RWPE2 (cell line): ENCODE measurements around the gene SLC33A1.
A peak's percentile ranks its signal among the peaks of the same experiment; 100 is the strongest.

Experiments
- ATAC-seq: fragments of 200-7000 bp; cut with Tn5 transposase; 3 replicates; pipeline ENCODE4 v1.9.1; 2021; ENCODE audit warnings: low read depth
- DNase-seq: peaks from one replicate; pipeline ENCODE4 v3.0.0-alpha.2; 2020; ENCODE audit warnings: low spot score
- H3K27ac ChIP-seq: fragments of 450-650 bp; 2 replicates; pipeline ENCODE4 v1.5.1; 2017; ENCODE audit warnings: mild to moderate bottlenecking; ENCODE audit not compliant: poor library complexity, severe bottlenecking
- H3K27me3 ChIP-seq: fragments of 250-450 bp; sonication (Bioruptor Pico); 2 replicates; pipeline ENCODE4 v1.5.1; 2021; ENCODE audit warnings: mild to moderate bottlenecking, moderate library complexity; ENCODE audit not compliant: insufficient read depth, poor library complexity, severe bottlenecking
- H3K36me3 ChIP-seq: fragments of 250-450 bp; sonication (Bioruptor Pico); 2 replicates; pipeline ENCODE4 v1.5.1; 2020; ENCODE audit warnings: low read depth, mild to moderate bottlenecking, moderate library complexity
- H3K4me1 ChIP-seq: fragments of 250-450 bp; sonication (Bioruptor Pico); 2 replicates; pipeline ENCODE4 v1.5.1; 2021; ENCODE audit warnings: mild to moderate bottlenecking, moderate library complexity; ENCODE audit not compliant: insufficient read depth, poor library complexity, severe bottlenecking
- H3K4me3 ChIP-seq: fragments of 250-450 bp; sonication (Bioruptor Pico); 2 replicates; pipeline ENCODE4 v1.5.1; 2021; ENCODE audit warnings: mild to moderate bottlenecking, moderate library complexity; ENCODE audit not compliant: severe bottlenecking
- H3K9me3 ChIP-seq: fragments of 250-450 bp; sonication (Bioruptor Pico); 2 replicates; pipeline ENCODE4 v1.5.1; 2021; ENCODE audit warnings: mild to moderate bottlenecking, moderate library complexity; ENCODE audit not compliant: severe bottlenecking
- TF ChIP-seq, protein P1 (sequence below): fragments of 450-650 bp; IDR thresholded peaks from one replicate; pipeline ENCODE4 v1.5.1; 2017; ENCODE audit warnings: mild to moderate bottlenecking, moderate library complexity; ENCODE audit not compliant: poor library complexity, severe bottlenecking

Gene SLC33A1

GRCh38 chr3:155804323-155804722 lies 49.9 kb downstream of the SLC33A1 start:
- Histone ChIP-seq H3K27ac (no peak overlapping the region), H3K36me3 (peaks cover 12% of the 10 kb centered on the region; the same call in 1 of the 2 replicates), H3K9me3 (no peaks in the 10 kb centered on the region), H3K4me1 (no peaks in the 10 kb centered on the region), H3K4me3 (no peak overlapping the region), H3K27me3 (no peaks in the 10 kb centered on the region)
- DNase-seq (no peak), ATAC-seq (no peak)
- TF ChIP-seq, protein P1, sequence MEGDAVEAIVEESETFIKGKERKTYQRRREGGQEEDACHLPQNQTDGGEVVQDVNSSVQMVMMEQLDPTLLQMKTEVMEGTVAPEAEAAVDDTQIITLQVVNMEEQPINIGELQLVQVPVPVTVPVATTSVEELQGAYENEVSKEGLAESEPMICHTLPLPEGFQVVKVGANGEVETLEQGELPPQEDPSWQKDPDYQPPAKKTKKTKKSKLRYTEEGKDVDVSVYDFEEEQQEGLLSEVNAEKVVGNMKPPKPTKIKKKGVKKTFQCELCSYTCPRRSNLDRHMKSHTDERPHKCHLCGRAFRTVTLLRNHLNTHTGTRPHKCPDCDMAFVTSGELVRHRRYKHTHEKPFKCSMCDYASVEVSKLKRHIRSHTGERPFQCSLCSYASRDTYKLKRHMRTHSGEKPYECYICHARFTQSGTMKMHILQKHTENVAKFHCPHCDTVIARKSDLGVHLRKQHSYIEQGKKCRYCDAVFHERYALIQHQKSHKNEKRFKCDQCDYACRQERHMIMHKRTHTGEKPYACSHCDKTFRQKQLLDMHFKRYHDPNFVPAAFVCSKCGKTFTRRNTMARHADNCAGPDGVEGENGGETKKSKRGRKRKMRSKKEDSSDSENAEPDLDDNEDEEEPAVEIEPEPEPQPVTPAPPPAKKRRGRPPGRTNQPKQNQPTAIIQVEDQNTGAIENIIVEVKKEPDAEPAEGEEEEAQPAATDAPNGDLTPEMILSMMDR, result no peak

DNA sequence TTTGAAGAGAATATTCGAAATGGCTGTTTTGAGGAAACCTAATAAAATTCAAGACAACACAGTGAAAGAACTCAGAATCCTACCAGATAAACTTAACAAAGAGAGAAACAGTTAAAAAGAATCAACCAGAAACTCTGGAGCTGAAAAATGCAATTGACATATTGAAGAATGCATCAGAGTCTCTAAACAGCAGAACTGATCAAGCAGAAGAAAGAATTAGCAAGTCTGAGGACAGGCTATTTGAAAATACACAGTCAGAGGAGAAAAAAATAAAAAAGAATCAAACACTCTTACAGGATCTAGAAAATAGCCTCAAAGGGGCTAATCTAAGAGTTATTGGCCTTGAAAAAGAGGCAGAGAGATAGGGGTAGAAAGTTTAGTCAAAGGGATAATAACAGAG lies 61.7 kb downstream of the SLC33A1 start:
- no peaks in the 10 kb centered on the region for H3K4me1 ChIP-seq
- H3K27ac ChIP-seq, result no peak overlapping the region
- no peak for DNase-seq
- no peak for ATAC-seq
- H3K36me3 ChIP-seq, result no peaks in the 10 kb centered on the region
- H3K4me3 ChIP-seq, result no peak overlapping the region
- no peaks in the 10 kb centered on the region for H3K27me3 ChIP-seq
- no peaks in the 10 kb centered on the region for H3K9me3 ChIP-seq
- TF ChIP-seq, protein P1, result no peak

- Histone ChIP-seq H3K27ac (no peak overlapping the region), H3K4me3 (no peak overlapping the region), H3K36me3 (no peaks in the 10 kb centered on the region), H3K4me1 (no peaks in the 10 kb centered on the region), H3K9me3 (no peaks in the 10 kb centered on the region), H3K27me3 (no peaks in the 10 kb centered on the region)
- ATAC-seq, result peak; percentile 45; the same call in 1 of the 3 replicates
- no peak for DNase-seq
- TF ChIP-seq, protein P1, result no peak
These were observed 63.0 kb downstream of the SLC33A1 start for GRCh38 chr3:155791190-155791589.

DNA sequence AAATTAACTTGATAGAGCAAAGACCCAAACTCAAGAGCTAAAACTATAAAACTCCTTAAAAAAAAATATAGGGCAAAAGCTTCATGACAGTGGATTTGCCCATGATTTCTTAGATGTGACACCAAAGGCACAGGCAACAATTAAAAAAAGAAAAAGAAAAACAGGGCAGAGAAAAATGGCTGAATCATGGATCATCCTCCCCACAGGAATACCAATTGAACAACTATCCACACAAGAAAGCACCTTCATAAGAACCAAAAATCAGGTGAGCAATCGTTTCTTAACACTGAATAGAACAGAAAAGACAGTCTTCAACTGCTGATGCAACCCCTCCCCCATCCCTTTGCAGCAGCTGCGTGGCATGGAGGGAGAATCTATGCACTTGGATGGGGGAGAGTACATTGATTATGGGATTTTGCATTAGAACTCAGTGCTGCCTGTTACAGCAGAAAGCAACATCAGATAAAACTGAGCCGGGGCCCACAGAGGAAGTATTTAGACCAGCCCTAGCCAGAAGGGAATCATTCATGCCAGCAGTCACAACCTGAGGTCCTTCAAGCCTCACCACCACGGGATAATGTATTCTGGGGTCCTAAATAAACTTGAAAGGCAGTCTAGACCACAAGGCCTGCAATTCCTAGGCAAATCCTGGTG lies 63.8 kb downstream of the SLC33A1 start:
- no peaks in the 10 kb centered on the region for H3K27me3 ChIP-seq
- TF ChIP-seq, protein P1, result no peak
- H3K27ac ChIP-seq, result no peak overlapping the region
- DNase-seq (no peak), ATAC-seq (no peak)
- no peaks in the 10 kb centered on the region for H3K36me3 ChIP-seq
- no peaks in the 10 kb centered on the region for H3K9me3 ChIP-seq
- H3K4me3 ChIP-seq, result no peak overlapping the region
- H3K4me1 ChIP-seq, result no peaks in the 10 kb centered on the region

DNA sequence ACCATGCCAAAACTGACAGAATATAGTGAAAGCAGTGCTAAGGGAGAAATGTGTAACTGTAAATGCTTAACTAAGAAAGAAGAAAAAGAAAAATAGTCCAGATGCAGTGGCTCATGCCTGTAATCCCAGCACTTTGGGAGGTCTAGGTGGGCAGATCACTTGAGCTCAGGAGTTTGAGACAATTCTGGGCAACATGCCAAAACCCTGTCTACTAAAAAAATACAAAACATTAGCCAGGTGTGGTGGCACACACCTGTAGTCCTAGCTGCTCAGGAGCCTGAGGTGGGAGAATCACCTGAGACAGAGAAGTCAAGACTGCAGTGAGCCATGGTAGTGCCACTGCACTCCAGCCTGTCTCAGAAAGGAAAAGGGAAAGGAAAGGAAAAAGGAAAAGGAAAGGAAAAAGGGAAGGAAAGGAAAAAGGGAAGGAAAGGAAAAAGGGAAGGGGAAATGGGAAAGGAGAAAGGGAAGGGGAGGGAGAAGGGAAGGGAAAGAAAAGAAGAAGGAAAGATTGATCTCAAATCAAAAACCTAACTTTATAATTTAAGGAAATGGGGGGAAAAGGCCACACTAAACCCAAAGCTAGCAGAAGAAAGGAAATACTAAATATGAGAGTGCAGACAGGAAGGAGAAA lies 68.4 kb downstream of the SLC33A1 start:
- DNase-seq, result no peak
- TF ChIP-seq, protein P1, result no peak

More for the DNA sequence above, 68.4 kb downstream of the SLC33A1 start:
- Histone ChIP-seq H3K4me3 (no peak overlapping the region), H3K4me1 (no peaks in the 10 kb centered on the region), H3K27me3 (no peaks in the 10 kb centered on the region), H3K27ac (no peak overlapping the region), H3K9me3 (no peaks in the 10 kb centered on the region), H3K36me3 (no peaks in the 10 kb centered on the region)
- ATAC-seq, result no peak
